ENCODE data around the gene TNNI3. TPM values are rescaled to one million over a fixed set of nuclear protein-coding genes. Genes with fewer than 3 reads are reported as not detected.

Gene TNNI3
- total and polyA plus RNA-seq, 2 of the 4 experiments (the other 2 are of a cell fraction): not detected

DNA sequence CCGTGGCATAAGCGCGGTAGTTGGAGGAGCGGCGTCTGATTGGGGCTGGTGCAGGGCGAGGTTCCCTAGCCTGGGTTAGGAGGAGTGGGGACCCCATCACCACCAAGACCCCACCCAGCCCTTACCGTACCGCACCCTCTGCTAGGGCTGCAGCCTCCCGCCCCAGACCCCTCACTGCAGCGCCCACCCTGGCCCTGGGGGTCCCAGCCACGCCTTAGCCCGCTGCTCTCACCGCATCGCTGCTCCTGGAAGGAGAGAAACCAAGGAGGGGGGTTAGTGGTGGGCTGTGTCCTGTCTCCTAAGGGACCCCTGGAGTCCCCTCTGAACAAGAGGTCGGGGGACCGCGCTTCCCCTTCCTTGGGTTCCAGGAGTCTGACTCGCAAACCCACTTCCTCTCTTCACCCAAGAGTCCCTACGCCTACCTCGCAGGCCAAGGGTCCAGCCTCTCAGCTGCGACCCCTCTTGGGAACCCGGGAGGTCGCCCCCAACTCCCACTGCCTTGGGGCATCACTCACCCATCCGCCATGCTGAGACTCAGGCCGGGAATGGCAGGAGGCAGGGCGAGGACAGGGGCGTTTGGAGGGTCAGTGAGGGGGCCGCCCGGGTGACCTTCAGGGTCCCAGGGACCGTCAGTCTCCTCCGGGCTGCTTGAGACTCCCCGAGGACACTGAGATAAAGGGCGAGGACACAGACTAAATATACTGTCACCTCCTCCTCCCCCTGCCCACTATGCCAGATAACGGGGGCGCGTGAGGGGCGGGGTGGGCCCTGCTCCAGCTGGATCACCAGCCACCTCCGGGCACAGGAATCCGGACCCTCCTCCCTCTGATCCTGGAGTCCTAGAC, at the start of gene TNNI3 (continued):
- TF ChIP-seq MAZ (IDR thresholded peaks at IDR 0.05; ENCODE audit: borderline replicate concordance, low read depth, low read length) (no peak), BHLHE40 (IDR thresholded peaks at IDR 0.05; ENCODE audit: low read depth, low read length) (no peak)

DNA sequence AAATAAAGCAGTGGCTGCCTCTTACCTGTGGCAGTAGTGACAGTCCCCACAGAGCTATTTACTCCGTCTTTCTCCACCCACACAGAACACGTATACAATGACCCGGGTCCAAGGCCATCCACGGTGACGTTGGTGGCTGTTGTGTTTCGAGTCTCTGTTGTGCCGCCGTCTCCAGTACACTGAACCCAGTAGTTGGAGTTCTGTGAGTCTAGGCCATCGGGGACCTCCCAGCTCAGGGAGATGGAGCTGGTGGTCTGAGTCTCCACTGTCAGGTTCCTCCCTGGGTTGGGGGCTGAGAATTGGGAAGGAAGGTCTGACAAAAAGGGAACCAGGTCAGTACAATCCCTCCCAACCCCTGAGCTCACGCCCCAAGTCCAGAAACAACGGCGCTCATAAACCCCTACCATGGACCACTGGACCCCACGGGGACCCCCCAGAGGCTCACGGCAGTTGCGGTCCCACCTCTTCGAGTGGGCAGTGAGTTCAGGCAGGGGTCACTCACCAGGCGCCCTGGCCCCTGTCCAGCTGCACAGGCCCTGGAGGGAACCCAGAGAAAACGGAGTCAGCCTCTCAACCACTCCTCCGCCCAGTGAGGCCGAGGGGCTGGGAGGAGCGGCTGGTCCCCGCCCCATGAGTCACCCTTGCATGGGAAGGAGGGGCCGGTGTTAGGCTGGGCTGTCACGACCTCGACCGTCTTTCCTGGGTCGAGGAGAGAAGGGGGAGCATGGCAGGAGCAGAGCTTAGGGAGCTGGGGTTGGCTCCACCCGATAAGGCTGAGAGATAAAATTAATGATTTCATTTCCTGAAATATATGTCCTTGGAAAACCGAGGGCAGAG, 49.4 kb upstream of the TNNI3 start:
- Histone ChIP-seq H3K9me3 (ENCODE audit: control insufficient read depth, insufficient read depth, low read length) (no peaks in the 10 kb centered on the region), H3K56ac (ENCODE audit: extremely low read depth, insufficient read depth, low read length) (no peak overlapping the region), H3K36me3 (ENCODE audit: control insufficient read depth, insufficient read depth, low read length) (no peaks in the 10 kb centered on the region), H3K4me3 (ENCODE audit: insufficient read depth, low read depth, low read length) (no peak overlapping the region), H3K14ac (replicated peaks; ENCODE audit: low read depth, low read length) (no peak overlapping the region), H3K4ac (ENCODE audit: low read depth, low read length) (peak overlapping the region; percentile 46; the same call in 1 of the 2 replicates), H3K9ac (ENCODE audit: low read depth, low read length) (no peak overlapping the region), H3K23ac (ENCODE audit: low read depth, low read length) (no peak overlapping the region), H3K18ac (ENCODE audit: low read depth, low read length) (no peak overlapping the region), H2BK20ac (ENCODE audit: low read depth, low read length) (peak overlapping the region; percentile 28; the same call in 1 of the 2 replicates), H4K91ac (ENCODE audit: insufficient read depth, low read depth, low read length) (peak overlapping the region; percentile 30; the same call in 1 of the 2 replicates), H3K79me1 (ENCODE audit: low read depth in 1 of 2, low read length in 2 of 2) (no peaks in the 10 kb centered on the region), H3K4me2 (ENCODE audit: low read depth, low read length) (peak overlapping the region; percentile 47), H2BK5ac (ENCODE audit: low read depth, low read length, poor library complexity, severe bottlenecking) (peak overlapping the region; percentile 41), H4K5ac (ENCODE audit: low read depth, low read length) (no peak overlapping the region), H3K27ac (ENCODE audit: insufficient read depth, low read length) (peak overlapping the region; percentile 21), H2BK120ac (ENCODE audit: low read depth, low read length) (peak overlapping the region; percentile 40), H3K4me1 (ENCODE audit: control insufficient read depth, insufficient read depth, low read length) (peaks cover 21% of the 10 kb centered on the region), H4K8ac (ENCODE audit: low read depth in 2 of 2, low read length in 2 of 2) (peak overlapping the region in 1 of 2 experiments; percentile 74; a peak in 2 of 4 replicates), H2AK5ac (ENCODE audit: low read depth, low read length) (peak overlapping the region; percentile 84), H2AK9ac (replicated peaks; ENCODE audit: low read depth, low read length, poor library complexity) (peak overlapping the region; percentile 73), H3K27me3 (ENCODE audit: control insufficient read depth, insufficient read depth, low read length) (no peaks in the 10 kb centered on the region), H2AFZ (replicated peaks; ENCODE audit: low read length, poor library complexity) (peak overlapping the region; percentile 86), H3K9me1 (ENCODE audit: insufficient read depth, low read length) (peaks cover 8% of the 10 kb centered on the region; the same call in 1 of the 2 replicates), H4K20me1 (ENCODE audit: insufficient read depth, low read length) (peaks cover 8% of the 10 kb centered on the region), H2BK15ac (ENCODE audit: low read depth, low read length) (peak overlapping the region; percentile 85; the same call in 1 of the 3 replicates)
- no TSS peak for BruUV-seq (replicated peaks)
- peak; percentile 86 for DNase-seq
- intact Hi-C loops (cut with micrococcal nuclease) (no loop called here), dilution Hi-C loops (cut with HindIII; ENCODE audit: low sequenced_read_pairs, unreplicated experiment) (no loop called here), in situ Hi-C loops (cut with MboI; ENCODE audit: low sequenced_read_pairs) (no loop called here)
- CTCF ChIA-PET: interaction anchor here (1.0 kb wide), 1 partner anchor 47 kb away, joined by 3 read pairs; no protein-coding TSS in a partner anchor
- ATAC-seq (ENCODE audit: low read depth): peak; percentile 97
- 3% methylated on average over 6 of the region's 29 CpGs; no CpG with 5 or more reads in 1 of the 2 experiments for WGBS, 2 experiments (ENCODE audit: extremely low coverage in 2 of 2, insufficient read length in 1 of 2)
- POLR2A ChIA-PET (ENCODE audit: unreplicated experiment): no interaction called here
- no peak for TF ChIP-seq CHD1 (IDR thresholded peaks at IDR 0.05; ENCODE audit: low read depth, low read length)
- TF ChIP-seq RCOR1 (IDR thresholded peaks at IDR 0.05; ENCODE audit: insufficient replicate concordance, low read length): no peak
- TF ChIP-seq CEBPB (IDR thresholded peaks at IDR 0.05; ENCODE audit: low read depth, low read length): no peak
- TF ChIP-seq SMC3 (IDR thresholded peaks at IDR 0.05; ENCODE audit: low read depth, low read length): no peak
- peak; percentile 82 for TF ChIP-seq FOS (IDR thresholded peaks at IDR 0.05; ENCODE audit: low read depth, low read length)
- TF ChIP-seq BHLHE40 (IDR thresholded peaks at IDR 0.05; ENCODE audit: low read depth, low read length): 0 out of 2 replicates have a peak, but pooled peaks have one; percentile 14
- TF ChIP-seq NFE2L2 (IDR thresholded peaks at IDR 0.05; ENCODE audit: low read depth, low read length): no peak
- no peak for TF ChIP-seq RAD21 (IDR thresholded peaks at IDR 0.05; ENCODE audit: low read length)
- no peak for TF ChIP-seq CTCF (conservative IDR thresholded peaks at IDR 0.05; ENCODE audit: low read depth, low read length)
